Breast epithelium (tissue), 3 donors: ENCODE measurements around the gene CTCF.

ENCODE experiments used
- POLR2A ChIP-seq: fragments of 450-650 bp; IDR thresholded peaks from one replicate; pipeline ENCODE4 v1.6.1; 2016; ENCODE audit warnings: antibody characterized with exemption, mild to moderate bottlenecking, moderate library complexity
- POLR2AphosphoS5 ChIP-seq, 3 donors: sonication (generic); formaldehyde crosslinking; IDR thresholded peaks; one replicate each; pipeline ENCODE4 v1.6.1; 2017; ENCODE audit warnings: antibody characterized with exemption in 3 of 3
- TF ChIP-seq, protein P1 (sequence below), 3 donors: fragments of 450-650 bp; IDR thresholded peaks; one replicate each; pipeline ENCODE4 v1.5.1; 2016 to 2017; ENCODE audit warnings: antibody characterized with exemption in 3 of 3, mild to moderate bottlenecking in 3 of 3, moderate library complexity in 3 of 3

DNA sequence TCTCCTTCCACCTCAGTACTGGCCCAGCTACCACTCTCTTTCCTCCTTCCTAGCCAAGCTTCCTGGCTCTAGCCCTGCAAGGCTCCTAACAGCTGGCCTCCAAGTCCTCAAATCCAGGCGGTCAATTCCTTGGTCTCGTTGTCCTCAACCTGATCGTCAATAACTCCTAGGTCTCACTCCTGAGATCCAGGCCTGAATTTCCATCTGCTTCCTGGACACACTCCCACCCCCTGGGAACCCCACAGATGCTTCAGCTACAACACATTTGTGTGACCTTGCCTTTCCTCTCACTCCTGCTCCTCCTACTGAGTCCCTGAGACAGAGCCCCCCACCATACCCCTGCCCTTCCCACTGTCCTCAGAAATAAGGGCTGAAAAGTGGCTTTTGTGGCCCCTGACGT is 101.9 kb downstream of the CTCF start:
- TF ChIP-seq POLR2AphosphoS5 (IDR thresholded peaks at IDR 0.05) (no peak), POLR2A (no peak)
- TF ChIP-seq, protein P1, sequence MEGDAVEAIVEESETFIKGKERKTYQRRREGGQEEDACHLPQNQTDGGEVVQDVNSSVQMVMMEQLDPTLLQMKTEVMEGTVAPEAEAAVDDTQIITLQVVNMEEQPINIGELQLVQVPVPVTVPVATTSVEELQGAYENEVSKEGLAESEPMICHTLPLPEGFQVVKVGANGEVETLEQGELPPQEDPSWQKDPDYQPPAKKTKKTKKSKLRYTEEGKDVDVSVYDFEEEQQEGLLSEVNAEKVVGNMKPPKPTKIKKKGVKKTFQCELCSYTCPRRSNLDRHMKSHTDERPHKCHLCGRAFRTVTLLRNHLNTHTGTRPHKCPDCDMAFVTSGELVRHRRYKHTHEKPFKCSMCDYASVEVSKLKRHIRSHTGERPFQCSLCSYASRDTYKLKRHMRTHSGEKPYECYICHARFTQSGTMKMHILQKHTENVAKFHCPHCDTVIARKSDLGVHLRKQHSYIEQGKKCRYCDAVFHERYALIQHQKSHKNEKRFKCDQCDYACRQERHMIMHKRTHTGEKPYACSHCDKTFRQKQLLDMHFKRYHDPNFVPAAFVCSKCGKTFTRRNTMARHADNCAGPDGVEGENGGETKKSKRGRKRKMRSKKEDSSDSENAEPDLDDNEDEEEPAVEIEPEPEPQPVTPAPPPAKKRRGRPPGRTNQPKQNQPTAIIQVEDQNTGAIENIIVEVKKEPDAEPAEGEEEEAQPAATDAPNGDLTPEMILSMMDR (IDR thresholded peaks at IDR 0.05) = no peak
